Stimulated activated CD8-positive, alpha-beta memory T cell treated with anti-CD3 and anti-CD28 coated beads, Interleukin-2, amount 100 ng/mL, for 1 hour (primary cell): ENCODE data around the gene CDC26.
"Not testable (repeated sequence)": the region's sequence is repeated elsewhere in the genome, so short reads cannot be mapped to it uniquely, and the experiment has no call there.

Experiments used
- DNase-seq, 2 donors: peaks; one replicate each; pipeline ENCODE4 v3.0.0-alpha.2; 2020; ENCODE audit warnings: low read depth in 2 of 2

The CDC26 gene

GRCh38 chr9:113293285-113293878 is 18.0 kb upstream of the CDC26 start:
- DNase-seq = no peak

GRCh38 chr9:113290052-113290607 is 14.8 kb upstream of the CDC26 start:
- DNase-seq = no peak

- no peak for DNase-seq
These were observed 13.7 kb upstream of the CDC26 start for GRCh38 chr9:113289091-113289490.

GRCh38 chr9:113281356-113281755 is 6.0 kb upstream of the CDC26 start:
- DNase-seq = no peak

- DNase-seq = no peak
These were observed 3.5 kb upstream of the CDC26 start for GRCh38 chr9:113278840-113279239.

- DNase-seq = no peak
These were observed 757 bp downstream of the CDC26 start for GRCh38 chr9:113274474-113275156.

- DNase-seq = no peak
These were observed 5.5 kb downstream of the CDC26 start for GRCh38 chr9:113269871-113270270.

GRCh38 chr9:113269355-113269754 is 6.0 kb downstream of the CDC26 start:
- no peak for DNase-seq

- no peak for DNase-seq
These were observed 7.3 kb downstream of the CDC26 start for GRCh38 chr9:113267911-113268566.

GRCh38 chr9:113266174-113266573 is 9.2 kb downstream of the CDC26 start:
- no peak for DNase-seq

- DNase-seq = no peak
These were observed 13.3 kb downstream of the CDC26 start for GRCh38 chr9:113261917-113262671.

GRCh38 chr9:113258282-113258681 is 17.1 kb downstream of the CDC26 start:
- DNase-seq = no peak

- no peak for DNase-seq
These were observed 17.5 kb downstream of the CDC26 start for GRCh38 chr9:113257863-113258262.

- DNase-seq = no peak
These were observed 19.9 kb downstream of the CDC26 start for GRCh38 chr9:113255438-113255837.

GRCh38 chr9:113254991-113255390 is 20.4 kb downstream of the CDC26 start:
- no peak for DNase-seq

GRCh38 chr9:113250807-113251206 is 24.6 kb downstream of the CDC26 start:
- DNase-seq = no peak

- DNase-seq = not testable (repeated sequence)
These were observed 25.7 kb downstream of the CDC26 start for GRCh38 chr9:113249661-113250060.

GRCh38 chr9:113247640-113248039 is 27.7 kb downstream of the CDC26 start:
- no peak for DNase-seq

- no peak for DNase-seq
These were observed 28.4 kb downstream of the CDC26 start for GRCh38 chr9:113246928-113247327.

GRCh38 chr9:113245894-113246293 is 29.5 kb downstream of the CDC26 start:
- DNase-seq = no peak

GRCh38 chr9:113244556-113244955 is 30.8 kb downstream of the CDC26 start:
- DNase-seq = no peak

- no peak for DNase-seq
These were observed 34.2 kb downstream of the CDC26 start for GRCh38 chr9:113241161-113241560.
